Fibroblast of lung (primary cell): ENCODE measurements around the gene TAF1C.

Experiments used
- EZH2 ChIP-seq: IDR thresholded peaks from 2 replicates; pipeline ENCODE4 v1.5.1; 2012; ENCODE audit warnings: low read length, control low read depth, mild to moderate bottlenecking; ENCODE audit errors: missing control alignments
- TF ChIP-seq, protein P1 (sequence below), 2 donors: IDR thresholded peaks in 1 of 2; conservative IDR thresholded peaks in 1 of 2; 1 replicate in 1 of 2; 2 replicates in 1 of 2; pipeline ENCODE4 v1.5.1; 2011 to 2012; ENCODE audit warnings: low read length in 2 of 2, control low read depth in 1 of 2, inconsistent platforms in 1 of 2, low read depth in 1 of 2, mild to moderate bottlenecking in 1 of 2

DNA sequence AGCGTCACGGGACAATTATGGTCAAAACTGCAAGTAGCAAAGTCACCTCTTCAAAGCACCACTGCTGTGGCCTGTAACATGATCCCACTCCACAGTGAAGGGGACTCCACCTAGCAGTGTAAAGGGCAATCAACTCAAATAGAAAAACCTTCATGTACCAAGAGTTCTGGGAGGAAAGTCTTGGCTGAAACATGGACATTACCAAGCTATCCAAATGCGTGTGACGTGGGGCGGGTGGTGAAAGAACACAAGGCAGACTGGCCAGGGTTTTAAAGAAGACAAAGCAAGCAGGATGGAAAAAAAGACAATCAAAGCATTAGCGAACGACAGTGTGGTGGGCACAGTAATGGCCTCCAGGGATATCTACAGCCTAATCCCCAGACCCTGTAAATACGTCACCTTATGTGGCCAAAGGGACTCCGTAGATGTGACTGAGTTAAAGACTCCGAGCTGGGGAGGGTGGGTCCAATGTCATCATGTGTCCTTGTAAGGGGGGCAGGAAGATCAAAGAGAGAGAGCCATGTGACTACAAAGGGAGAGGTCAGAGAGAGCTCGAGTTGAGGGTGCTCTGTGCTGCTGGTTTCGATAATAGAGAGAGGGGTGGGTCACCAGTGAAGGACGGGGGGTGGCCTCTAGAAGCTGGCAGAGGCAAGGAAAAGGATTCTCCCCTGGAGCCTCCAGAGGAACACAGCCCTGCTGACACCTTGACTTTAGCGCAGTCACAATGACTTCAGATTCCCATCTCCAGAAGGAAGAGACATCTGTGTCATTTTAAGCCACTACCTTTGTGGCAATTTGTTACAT lies 47.8 kb downstream of the TAF1C start:
- TF ChIP-seq, protein P1, sequence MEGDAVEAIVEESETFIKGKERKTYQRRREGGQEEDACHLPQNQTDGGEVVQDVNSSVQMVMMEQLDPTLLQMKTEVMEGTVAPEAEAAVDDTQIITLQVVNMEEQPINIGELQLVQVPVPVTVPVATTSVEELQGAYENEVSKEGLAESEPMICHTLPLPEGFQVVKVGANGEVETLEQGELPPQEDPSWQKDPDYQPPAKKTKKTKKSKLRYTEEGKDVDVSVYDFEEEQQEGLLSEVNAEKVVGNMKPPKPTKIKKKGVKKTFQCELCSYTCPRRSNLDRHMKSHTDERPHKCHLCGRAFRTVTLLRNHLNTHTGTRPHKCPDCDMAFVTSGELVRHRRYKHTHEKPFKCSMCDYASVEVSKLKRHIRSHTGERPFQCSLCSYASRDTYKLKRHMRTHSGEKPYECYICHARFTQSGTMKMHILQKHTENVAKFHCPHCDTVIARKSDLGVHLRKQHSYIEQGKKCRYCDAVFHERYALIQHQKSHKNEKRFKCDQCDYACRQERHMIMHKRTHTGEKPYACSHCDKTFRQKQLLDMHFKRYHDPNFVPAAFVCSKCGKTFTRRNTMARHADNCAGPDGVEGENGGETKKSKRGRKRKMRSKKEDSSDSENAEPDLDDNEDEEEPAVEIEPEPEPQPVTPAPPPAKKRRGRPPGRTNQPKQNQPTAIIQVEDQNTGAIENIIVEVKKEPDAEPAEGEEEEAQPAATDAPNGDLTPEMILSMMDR (conservative IDR thresholded peaks at IDR 0.05 in 1 of 2, IDR thresholded peaks at IDR 0.05 in 1 of 2; ENCODE audit: low read depth in 1 of 2, low read length in 2 of 2) = no peak
- TF ChIP-seq EZH2 = no peak
